Skin epidermis (tissue), 12 donors: Measurements from ENCODE around the gene USH2A.

Source experiments
- H3K27ac ChIP-seq, 21 experiments: fragments of 200-600 bp; sonication (generic) in 11 of 21; one replicate each; pipeline ENCODE4 v1.5.0; 2020; ENCODE audit warnings: mild to moderate bottlenecking in 3 of 21, inconsistent platforms in 2 of 21, moderate library complexity in 2 of 21
- H3K4me3 ChIP-seq, 7 experiments: fragments of 200-600 bp; sonication (generic) in 2 of 7; one replicate each; pipeline ENCODE4 v1.5.0; 2020; ENCODE audit warnings: inconsistent platforms in 2 of 7, mild to moderate bottlenecking in 2 of 7, moderate library complexity in 1 of 7

Gene USH2A

DNA sequence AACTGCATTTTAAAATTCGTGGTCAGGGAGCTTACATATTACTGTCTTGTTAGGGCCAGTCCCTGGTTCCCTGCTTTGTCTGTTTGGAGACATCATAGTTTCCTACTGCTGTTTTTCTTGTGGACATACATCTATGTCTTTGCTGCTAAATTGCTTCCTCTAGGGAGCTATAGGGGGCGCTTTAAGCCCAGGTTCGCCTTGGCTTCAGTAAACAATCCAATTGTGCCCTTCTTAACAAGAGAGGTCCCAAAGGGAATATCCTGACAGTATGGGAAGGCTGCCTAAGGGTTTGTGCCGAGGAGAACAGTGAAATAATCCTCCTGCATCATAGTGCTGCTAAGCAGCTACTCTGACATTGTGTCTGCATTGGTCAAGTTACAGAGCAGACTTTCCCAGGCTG is 112.5 kb downstream of the USH2A start:
- Histone ChIP-seq H3K27ac (no peak overlapping the region), H3K4me3 (no peak overlapping the region)

DNA sequence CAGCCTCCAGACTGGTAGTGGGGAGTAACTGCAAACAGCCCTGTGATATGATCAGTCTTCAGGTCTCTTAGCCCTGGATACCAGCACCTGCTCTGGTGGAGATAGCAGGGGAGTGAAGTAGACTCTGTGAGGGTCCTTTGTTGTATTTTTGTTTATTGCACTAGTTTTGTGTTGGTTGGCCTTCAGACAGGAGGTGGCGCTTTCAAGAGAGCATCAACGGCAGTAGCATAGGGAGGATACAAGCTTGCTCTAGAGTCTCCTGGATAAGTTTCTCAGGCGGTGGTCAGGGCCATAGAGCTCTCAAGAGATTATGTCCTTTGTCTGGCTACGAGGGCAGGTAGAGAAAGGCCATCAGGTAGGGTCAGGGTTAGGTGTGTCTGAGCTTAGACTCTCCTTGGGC is 116.4 kb downstream of the USH2A start:
- Histone ChIP-seq H3K4me3 (no peak overlapping the region), H3K27ac (no peak overlapping the region)

DNA sequence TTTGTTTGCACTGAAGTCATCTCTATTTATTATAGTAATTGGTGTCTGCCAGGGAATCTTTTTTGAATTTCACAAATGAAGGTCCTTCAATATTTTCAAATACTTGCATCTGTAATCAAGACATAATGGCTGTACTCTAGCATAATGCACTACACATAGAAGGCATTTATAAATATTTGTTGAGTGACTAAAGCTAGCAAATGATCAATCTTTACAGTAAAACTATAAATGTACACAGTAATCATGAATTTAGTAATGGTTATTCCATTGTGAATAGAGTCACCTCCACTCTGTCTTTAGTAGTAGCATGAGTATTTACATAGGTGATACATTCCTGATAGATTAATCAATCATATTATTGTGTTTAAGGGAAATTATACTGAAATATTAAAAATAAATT is 119.6 kb downstream of the USH2A start:
- Histone ChIP-seq H3K4me3 (no peak overlapping the region), H3K27ac (no peak overlapping the region)

- no peak overlapping the region for H3K4me3 ChIP-seq
- H3K27ac ChIP-seq: no peak overlapping the region
Observed at GRCh38 chr1:216293683-216294082, 129.6 kb downstream of the USH2A start.

- Histone ChIP-seq H3K4me3 (no peak overlapping the region), H3K27ac (no peak overlapping the region)
Observed at GRCh38 chr1:216290074-216290473, 133.2 kb downstream of the USH2A start.

- H3K4me3 ChIP-seq: no peak overlapping the region
- no peak overlapping the region for H3K27ac ChIP-seq
Observed at GRCh38 chr1:216285052-216285451, 138.2 kb downstream of the USH2A start.

DNA sequence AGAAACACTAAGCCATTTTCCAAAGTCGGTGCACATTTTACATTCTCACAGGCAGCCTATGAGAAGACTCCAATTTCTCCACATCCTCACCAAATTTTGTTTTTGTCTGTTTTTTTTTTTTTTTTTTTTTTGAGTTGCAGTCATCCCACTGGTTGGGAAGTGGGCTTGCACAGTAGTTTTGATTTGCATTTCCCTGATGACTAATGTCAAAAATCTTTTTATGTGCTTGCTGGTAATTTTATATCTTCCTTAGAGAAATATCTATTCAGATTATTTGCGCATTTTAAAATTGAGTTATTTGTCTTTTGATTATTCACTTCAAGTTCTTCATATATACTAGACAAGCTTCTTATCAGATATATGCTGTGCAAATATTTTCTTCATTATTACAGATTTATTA is 141.5 kb downstream of the USH2A start:
- H3K27ac ChIP-seq: no peak overlapping the region
- no peak overlapping the region for H3K4me3 ChIP-seq

DNA sequence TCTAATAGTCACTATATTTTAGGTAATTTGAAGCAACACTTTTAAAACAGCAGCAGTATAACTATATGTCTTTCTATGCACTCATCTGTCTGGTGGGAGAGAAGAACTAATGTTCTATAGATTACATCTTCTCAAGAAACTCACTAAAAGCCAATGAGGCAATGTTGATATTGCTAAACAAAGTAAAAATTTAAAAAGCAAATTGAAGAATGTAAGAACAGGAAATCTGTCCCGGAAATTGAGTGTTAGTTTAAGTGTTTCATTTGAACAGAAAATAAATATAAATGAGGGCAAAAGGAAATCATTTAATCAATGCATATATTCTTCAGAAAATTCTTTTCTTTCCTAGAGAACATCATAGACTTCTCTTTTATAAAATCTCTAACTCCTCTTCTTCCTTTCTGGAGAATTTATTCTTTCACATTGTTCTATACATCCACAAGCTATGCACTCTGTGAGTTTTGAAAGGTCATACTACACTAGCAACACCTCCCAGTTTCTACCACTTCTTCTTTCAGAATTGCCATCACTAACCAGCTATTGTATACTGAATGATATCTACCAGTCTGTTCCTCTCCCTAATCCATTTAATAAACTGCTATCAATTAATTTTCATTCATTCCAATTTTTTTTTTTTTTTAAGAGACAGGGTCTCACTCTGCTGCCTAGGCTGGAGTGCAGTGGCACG is 153.0 kb downstream of the USH2A start:
- no peak overlapping the region for H3K27ac ChIP-seq

GRCh38 chr1:216261631-216262030 is 161.6 kb downstream of the USH2A start:
- Histone ChIP-seq H3K4me3 (no peak overlapping the region), H3K27ac (no peak overlapping the region)

More for the DNA sequence above, 153.0 kb downstream of the USH2A start:
- no peak overlapping the region for H3K4me3 ChIP-seq

DNA sequence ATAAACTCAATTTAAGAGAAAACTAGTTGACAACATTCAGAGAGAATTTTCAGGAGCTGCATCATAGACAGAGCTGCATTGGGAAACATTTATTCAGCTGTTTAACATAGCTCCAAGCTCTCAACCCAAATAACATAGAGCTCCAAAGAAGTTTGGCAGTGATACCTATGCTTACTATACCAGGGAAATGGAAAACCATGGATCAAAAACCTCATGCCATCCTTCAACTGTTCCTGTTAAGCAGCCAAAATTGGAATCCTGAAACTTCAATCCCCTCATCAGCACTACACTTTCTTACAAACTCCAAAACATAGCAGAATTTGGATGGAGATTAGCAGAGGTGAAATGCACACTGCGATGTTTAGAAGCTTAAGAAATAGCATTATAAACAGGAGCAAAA is 164.4 kb downstream of the USH2A start:
- H3K27ac ChIP-seq: no peak overlapping the region
- H3K4me3 ChIP-seq: no peak overlapping the region

DNA sequence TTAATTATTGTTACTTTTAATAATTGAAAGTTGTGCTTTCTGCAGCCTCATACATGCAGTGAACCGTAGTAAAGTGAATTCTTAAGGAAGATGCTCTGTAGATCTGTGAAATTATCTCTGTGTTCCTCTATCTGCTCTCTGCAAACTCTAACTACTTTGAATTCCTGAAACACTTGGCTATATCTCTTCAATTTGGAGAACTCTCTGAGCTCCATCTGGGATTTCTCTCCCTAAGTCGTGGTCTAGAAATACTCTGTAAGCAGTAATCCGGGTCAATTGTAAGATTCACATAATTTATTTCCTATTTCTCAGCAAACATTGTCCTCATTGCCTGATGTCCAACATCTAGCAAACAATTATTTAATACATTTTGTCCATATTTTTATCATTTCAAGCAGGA is 164.9 kb downstream of the USH2A start:
- Histone ChIP-seq H3K27ac (no peak overlapping the region), H3K4me3 (no peak overlapping the region)

- no peak overlapping the region for H3K4me3 ChIP-seq
Observed at GRCh38 chr1:216250861-216251260, 172.4 kb downstream of the USH2A start.

GRCh38 chr1:216248628-216249027 is 174.6 kb downstream of the USH2A start:
- H3K4me3 ChIP-seq: no peak overlapping the region
- no peak overlapping the region for H3K27ac ChIP-seq

More at GRCh38 chr1:216250861-216251260, 172.4 kb downstream of the USH2A start:
- no peak overlapping the region for H3K27ac ChIP-seq

DNA sequence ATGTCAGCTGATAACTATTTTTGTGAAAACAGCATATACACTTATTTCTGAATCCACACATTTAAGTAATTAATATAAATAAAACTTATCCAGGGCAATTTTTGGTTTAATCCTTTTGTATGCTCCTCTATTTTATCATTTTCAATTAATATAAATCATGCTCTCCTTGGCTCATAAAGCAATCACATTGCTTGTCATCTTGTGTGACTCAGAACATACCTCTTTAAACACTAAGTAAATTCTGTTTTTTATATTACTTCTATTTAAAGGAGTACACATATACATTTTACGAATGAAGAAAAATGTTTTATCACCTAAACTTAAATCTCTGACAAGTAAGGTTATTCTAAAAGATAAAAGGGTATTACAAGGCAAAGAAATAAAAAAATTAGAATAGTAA is 175.3 kb downstream of the USH2A start:
- Histone ChIP-seq H3K27ac (no peak overlapping the region), H3K4me3 (no peak overlapping the region)

GRCh38 chr1:216246577-216247203 is 176.6 kb downstream of the USH2A start:
- H3K4me3 ChIP-seq: no peak overlapping the region

DNA sequence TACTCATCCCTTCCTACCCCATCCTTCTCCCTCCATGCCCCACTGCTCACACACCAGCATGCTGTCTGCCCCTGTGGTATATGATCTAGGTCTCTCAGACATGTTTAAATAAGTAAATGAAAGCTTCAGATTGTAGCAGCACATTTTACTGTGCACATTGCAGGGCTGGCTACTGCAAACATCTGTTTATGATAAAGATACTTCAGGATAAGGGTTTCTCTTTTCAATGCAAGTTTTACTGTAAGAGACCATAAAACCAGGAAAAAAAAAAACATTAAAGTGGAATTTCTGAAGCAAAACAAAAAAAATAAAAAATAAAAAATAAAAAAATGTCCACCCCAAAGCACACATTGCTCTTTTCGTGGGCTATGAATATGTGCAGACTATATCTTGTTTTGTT is 184.4 kb downstream of the USH2A start:
- Histone ChIP-seq H3K27ac (no peak overlapping the region), H3K4me3 (no peak overlapping the region)

More at GRCh38 chr1:216246577-216247203, 176.6 kb downstream of the USH2A start:
- no peak overlapping the region for H3K27ac ChIP-seq

- H3K4me3 ChIP-seq: no peak overlapping the region
Observed at GRCh38 chr1:216237927-216238542, 185.2 kb downstream of the USH2A start.

GRCh38 chr1:216224233-216224632 is 199.0 kb downstream of the USH2A start:
- H3K4me3 ChIP-seq: no peak overlapping the region
- H3K27ac ChIP-seq: no peak overlapping the region

More at GRCh38 chr1:216237927-216238542, 185.2 kb downstream of the USH2A start:
- H3K27ac ChIP-seq: no peak overlapping the region

GRCh38 chr1:216223486-216223885 is 199.8 kb downstream of the USH2A start:
- H3K4me3 ChIP-seq: no peak overlapping the region
- no peak overlapping the region for H3K27ac ChIP-seq

GRCh38 chr1:216222288-216222687 is 201.0 kb downstream of the USH2A start:
- no peak overlapping the region for H3K27ac ChIP-seq
- H3K4me3 ChIP-seq: no peak overlapping the region

DNA sequence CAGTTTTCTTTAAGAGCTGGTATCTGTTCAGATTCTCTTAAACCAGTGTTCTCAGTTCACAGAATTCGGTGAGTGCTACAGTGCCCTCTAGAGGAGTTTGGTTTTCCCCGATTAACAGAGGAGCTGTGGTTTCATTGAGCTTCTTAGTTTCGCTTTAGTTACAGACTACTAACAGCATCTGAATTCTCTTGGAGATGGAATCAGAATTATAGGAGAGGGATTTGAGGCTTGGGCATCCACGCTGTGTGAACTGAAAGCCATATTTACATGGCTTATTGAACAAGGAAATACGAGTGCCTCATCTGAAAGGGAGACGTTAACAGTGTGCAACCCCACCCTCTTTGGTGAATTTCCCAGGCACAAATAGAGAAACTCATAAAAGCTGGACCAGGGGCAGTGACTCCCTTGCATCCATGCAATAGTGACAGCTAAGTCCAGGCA is 202.0 kb downstream of the USH2A start:
- H3K4me3 ChIP-seq: peak overlapping the region in 4 of 7 experiments; percentile 10 to 32 (median 27)
- peak overlapping the region in 1 of 21 experiments; percentile 12 for H3K27ac ChIP-seq
